B cell (primary cell): ENCODE results near the gene IER5L. TPM values are rescaled to one million over a fixed set of nuclear protein-coding genes. Genes with fewer than 3 reads are reported as not detected.

Source experiments
- ATAC-seq: fragments of 200-7000 bp; cut with Tn5 transposase; one replicate; pipeline ENCODE4 v1.10.0; 2021; ENCODE audit warnings: low read depth, mild to moderate bottlenecking, moderate number of reproducible peaks, moderate library complexity
- CTCF ChIA-PET: fragments of 350-600 bp; sonication (Branson Sonifier 250); formaldehyde crosslinking; loops from one replicate; lab custom pipeline; 2021; ENCODE audit warnings: antibody characterized with exemption, inconsistent platforms; lab: Charles Lee
- POLR2A ChIA-PET: fragments of 350-600 bp; sonication (Branson Sonifier 250); formaldehyde crosslinking; loops from one replicate; lab custom pipeline; 2021; ENCODE audit warnings: antibody characterized with exemption; lab: Charles Lee
- DNase-seq: peaks from one replicate; pipeline ENCODE4 v3.0.0; 2013
- H2AFZ ChIP-seq: 2 replicates; pipeline ENCODE4 v1.6.1; 2012; ENCODE audit warnings: mild to moderate bottlenecking, low read depth, low read length; ENCODE audit not compliant: insufficient read depth, poor library complexity, severe bottlenecking
- H3K27ac ChIP-seq, 2 donors: 1 replicate in 1 of 2; 2 replicates in 1 of 2; pipeline ENCODE4 v1.5.1; 2012 to 2013; ENCODE audit warnings: low read length in 2 of 2, mild to moderate bottlenecking in 2 of 2, moderate library complexity in 1 of 2
- H3K27me3 ChIP-seq, 4 experiments: fragments of 200-600 bp in 1 of 4; sonication (generic) in 1 of 4; replicated peaks in 1 of 4; 1 replicate in 2 of 4; 2 replicates in 2 of 4; pipeline versions ENCODE4 v1.6.1 to v1.7.0; 2013 to 2016; ENCODE audit warnings: low read length in 3 of 4, mild to moderate bottlenecking in 2 of 4, mixed read lengths in 1 of 4, moderate library complexity in 1 of 4; ENCODE audit not compliant: insufficient read depth in 4 of 4, control insufficient read depth in 3 of 4; ENCODE audit errors: control extremely low read depth in 1 of 4
- H3K36me3 ChIP-seq, 2 experiments: replicated peaks in 1 of 2; 1 replicate in 1 of 2; 2 replicates in 1 of 2; pipeline versions ENCODE4 v1.6.1 to v1.7.1; 2013; ENCODE audit warnings: low read length in 1 of 2; ENCODE audit not compliant: insufficient read depth in 2 of 2, control insufficient read depth in 1 of 2; ENCODE audit errors: control extremely low read depth in 1 of 2, extremely low read depth in 1 of 2
- H3K4me1 ChIP-seq, 2 donors: fragments of 200-600 bp in 1 of 2; sonication (generic) in 1 of 2; 1 replicate in 1 of 2; 2 replicates in 1 of 2; pipeline versions ENCODE4 v1.5.1 to v1.6.1; 2013 to 2017; ENCODE audit warnings: low read length in 2 of 2; ENCODE audit not compliant: control insufficient read depth in 2 of 2, insufficient read depth in 2 of 2
- H3K4me2 ChIP-seq: replicated peaks from 2 replicates; pipeline ENCODE3; 2012; ENCODE audit warnings: mild to moderate bottlenecking, low read depth, low read length; ENCODE audit not compliant: poor library complexity, severe bottlenecking
- H3K4me3 ChIP-seq, 5 experiments: fragments of 200-600 bp in 1 of 5; sonication (generic) in 1 of 5; 1 replicate in 3 of 5; 2 replicates in 2 of 5; pipeline versions ENCODE4 v1.5.1 to v1.7.0; 2011 to 2016; ENCODE audit warnings: low read length in 4 of 5, mild to moderate bottlenecking in 4 of 5, low read depth in 2 of 5, control low read depth in 1 of 5, moderate library complexity in 1 of 5; ENCODE audit not compliant: insufficient read depth in 1 of 5; ENCODE audit errors: control extremely low read depth in 1 of 5, extremely low read depth in 1 of 5
- H3K79me2 ChIP-seq: fragments of 200-600 bp; sonication (generic); one replicate; pipeline ENCODE4 v1.6.0; 2016; ENCODE audit warnings: low read length; ENCODE audit not compliant: control insufficient read depth, insufficient read depth
- H3K9ac ChIP-seq: fragments of 200-600 bp; sonication (generic); 2 replicates; pipeline ENCODE4 v1.6.1; 2017; ENCODE audit warnings: mild to moderate bottlenecking, low read length, moderate library complexity
- H3K9me3 ChIP-seq, 3 donors: one replicate each; pipeline versions ENCODE4 v1.6.1 to v1.7.1; 2013; ENCODE audit warnings: low read length in 2 of 3; ENCODE audit not compliant: control insufficient read depth in 2 of 3, insufficient read depth in 1 of 3; ENCODE audit errors: control extremely low read depth in 1 of 3
- H4K20me1 ChIP-seq: 2 replicates; pipeline ENCODE4 v1.6.0; 2012; ENCODE audit warnings: mild to moderate bottlenecking, low read length; ENCODE audit not compliant: insufficient read depth, control insufficient read depth, poor library complexity, severe bottlenecking
- H3K27ac Mint-ChIP-seq: one replicate; pipeline ENCODE4 v1.8.0; 2021; ENCODE audit warnings: mixed read lengths
- H3K27me3 Mint-ChIP-seq: one replicate; pipeline ENCODE4 v1.8.0; 2021; ENCODE audit warnings: mixed read lengths
- H3K4me1 Mint-ChIP-seq: one replicate; pipeline ENCODE4 v1.8.0; 2021; ENCODE audit warnings: mixed read lengths
- H3K4me3 Mint-ChIP-seq: one replicate; pipeline ENCODE4 v1.8.0; 2021; ENCODE audit warnings: mixed read lengths
- H3K9me3 Mint-ChIP-seq: one replicate; pipeline ENCODE4 v1.8.0; 2022; ENCODE audit warnings: mixed read lengths; ENCODE audit not compliant: insufficient read depth
- EZH2 ChIP-seq: IDR thresholded peaks from 2 replicates; pipeline ENCODE4 v1.6.1; 2012; ENCODE audit warnings: borderline replicate concordance, low read depth, mild to moderate bottlenecking, moderate library complexity, low read length; ENCODE audit not compliant: insufficient read depth, poor library complexity, severe bottlenecking
- WGBS: methylation state at CpG from one replicate; pipeline ENCODE4 v1.1.5; 2013; ENCODE audit warnings: missing lambda C conversion rate; ENCODE audit not compliant: insufficient coverage; 5-methylcytosine and 5-hydroxymethylcytosine counted together
- intact Hi-C: fragments of 100-400 bp; cut with micrococcal nuclease; formaldehyde crosslinking; loops from one replicate; pipeline ENCODE4 v1.10.0; 2022
- polyA plus RNA-seq: library from polyadenylated mRNA; depleted of rRNA; stranded (reverse); fragments of >200 nt; gene quantifications from 2 replicates; pipeline ENCODE4 v1.2.3, GENCODE V29; 2012
- total RNA-seq, 2 donors: library from RNA; stranded (reverse); fragments of 120-200 nt in 1 of 2; gene quantifications; 1 replicate in 1 of 2; 2 replicates in 1 of 2; pipeline versions ENCODE4 v1.2.3 to v1.2.4, GENCODE V29; 2013 to 2022
- TF ChIP-seq, protein P1 (sequence below): fragments of 200-600 bp; IDR thresholded peaks from one replicate; pipeline ENCODE4 v1.8.0; 2022; ENCODE audit warnings: antibody characterized with exemption, mild to moderate bottlenecking

IER5L gene
- total and polyA plus RNA-seq, 2 donors (not counting 1 experiment from before 2014, with no cell fraction given), result 1.5 to 12.9 TPM

DNA sequence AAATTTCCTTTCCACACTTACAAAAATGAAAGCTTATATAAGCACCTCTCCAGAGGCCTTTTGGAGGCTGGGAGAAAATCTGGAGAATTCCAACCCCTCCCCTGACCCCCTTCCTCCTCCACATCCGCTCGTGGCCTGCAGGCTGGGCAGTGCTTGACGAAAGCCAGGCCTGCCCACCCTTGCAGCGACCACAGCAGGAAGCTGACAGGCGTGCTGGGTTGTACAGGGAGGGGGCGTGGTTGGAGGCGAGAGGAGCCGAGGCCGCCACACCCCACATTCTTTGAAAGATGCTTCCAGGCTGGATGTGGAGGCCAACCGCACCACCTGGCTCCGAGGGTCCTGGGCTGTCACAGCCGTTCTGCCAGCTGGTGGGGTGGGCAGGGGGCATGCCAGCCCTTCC lies 47.8 kb upstream of the IER5L start:
- peaks cover 0 to 33% (median 0%) of the 10 kb centered on the region in 4 experiments for H3K27me3 ChIP-seq
- Mint-ChIP-seq H3K4me3 (no peak overlapping the region), H3K9me3 (no peaks in the 10 kb centered on the region), H3K27ac (no peak overlapping the region), H3K27me3 (peaks cover 47% of the 10 kb centered on the region), H3K4me1 (peaks cover 7% of the 10 kb centered on the region)
- H3K27ac ChIP-seq, result no peak overlapping the region
- ATAC-seq (no peak), DNase-seq (no peak)
- ChIA-PET POLR2A (no interaction called here), CTCF (interaction anchor here (0.6 kb wide), 1 partner anchor 95 kb away, joined by 3 read pairs; no protein-coding TSS in a partner anchor)
- no peaks in the 10 kb centered on the region for H3K79me2 ChIP-seq
- no peaks in the 10 kb centered on the region for H4K20me1 ChIP-seq
- no peak overlapping the region for H3K4me2 ChIP-seq
- H2AFZ ChIP-seq, result no peak overlapping the region
- no peak overlapping the region for H3K4me3 ChIP-seq
- TF ChIP-seq, protein P1, sequence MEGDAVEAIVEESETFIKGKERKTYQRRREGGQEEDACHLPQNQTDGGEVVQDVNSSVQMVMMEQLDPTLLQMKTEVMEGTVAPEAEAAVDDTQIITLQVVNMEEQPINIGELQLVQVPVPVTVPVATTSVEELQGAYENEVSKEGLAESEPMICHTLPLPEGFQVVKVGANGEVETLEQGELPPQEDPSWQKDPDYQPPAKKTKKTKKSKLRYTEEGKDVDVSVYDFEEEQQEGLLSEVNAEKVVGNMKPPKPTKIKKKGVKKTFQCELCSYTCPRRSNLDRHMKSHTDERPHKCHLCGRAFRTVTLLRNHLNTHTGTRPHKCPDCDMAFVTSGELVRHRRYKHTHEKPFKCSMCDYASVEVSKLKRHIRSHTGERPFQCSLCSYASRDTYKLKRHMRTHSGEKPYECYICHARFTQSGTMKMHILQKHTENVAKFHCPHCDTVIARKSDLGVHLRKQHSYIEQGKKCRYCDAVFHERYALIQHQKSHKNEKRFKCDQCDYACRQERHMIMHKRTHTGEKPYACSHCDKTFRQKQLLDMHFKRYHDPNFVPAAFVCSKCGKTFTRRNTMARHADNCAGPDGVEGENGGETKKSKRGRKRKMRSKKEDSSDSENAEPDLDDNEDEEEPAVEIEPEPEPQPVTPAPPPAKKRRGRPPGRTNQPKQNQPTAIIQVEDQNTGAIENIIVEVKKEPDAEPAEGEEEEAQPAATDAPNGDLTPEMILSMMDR, result no peak
- no peak for TF ChIP-seq EZH2
- no peaks in the 10 kb centered on the region for H3K36me3 ChIP-seq
- intact Hi-C loops, result no loop called here
- H3K4me1 ChIP-seq, result peaks cover 0 to 8% of the 10 kb centered on the region in 2 donors
- WGBS, result 6% methylated on average over 8 of the region's 12 CpGs
- no peak overlapping the region for H3K9ac ChIP-seq
- H3K9me3 ChIP-seq, result no peaks in the 10 kb centered on the region

DNA sequence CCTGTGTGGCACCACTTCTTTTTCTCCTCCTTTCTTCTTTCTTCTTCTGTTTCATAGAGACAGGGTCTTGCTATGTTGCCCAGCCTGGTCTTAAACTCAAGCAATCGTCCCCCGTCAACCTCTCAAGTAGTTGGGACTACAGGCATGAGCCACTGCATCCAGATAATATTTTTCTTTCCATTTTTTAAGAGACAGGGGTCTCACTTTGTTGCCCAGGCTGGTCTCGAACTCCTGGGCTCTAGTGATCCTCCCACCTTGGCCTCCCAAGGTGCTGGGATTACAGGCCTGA lies 47.4 kb upstream of the IER5L start:
- H3K4me2 ChIP-seq, result no peak overlapping the region
- ChIA-PET POLR2A (no interaction called here), CTCF (no interaction called here)
- no peaks in the 10 kb centered on the region for H4K20me1 ChIP-seq
- no peak overlapping the region for H3K27ac ChIP-seq
- WGBS, result 85% methylated on average over 3 of the region's 3 CpGs
- H3K27me3 Mint-ChIP-seq, result peaks cover 47% of the 10 kb centered on the region
- intact Hi-C loops, result no loop called here
- peaks cover 7% of the 10 kb centered on the region for H3K4me1 Mint-ChIP-seq
- no peaks in the 10 kb centered on the region for H3K36me3 ChIP-seq
- H3K4me3 ChIP-seq, result no peak overlapping the region
- TF ChIP-seq, protein P1, result no peak
- TF ChIP-seq EZH2, result no peak
- H3K27me3 ChIP-seq, result peaks cover 0 to 33% (median 0%) of the 10 kb centered on the region in 4 experiments
- no peak for DNase-seq
- H2AFZ ChIP-seq, result no peak overlapping the region
- no peak overlapping the region for H3K9ac ChIP-seq
- H3K9me3 ChIP-seq, result no peaks in the 10 kb centered on the region
- ATAC-seq, result no peak
- no peaks in the 10 kb centered on the region for H3K9me3 Mint-ChIP-seq
- H3K4me1 ChIP-seq, result peaks cover 0 to 8% of the 10 kb centered on the region in 2 donors
- no peaks in the 10 kb centered on the region for H3K79me2 ChIP-seq
- no peak overlapping the region for H3K27ac Mint-ChIP-seq
- no peak overlapping the region for H3K4me3 Mint-ChIP-seq
